ENCODE measurements around the gene NGRN.

DNA sequence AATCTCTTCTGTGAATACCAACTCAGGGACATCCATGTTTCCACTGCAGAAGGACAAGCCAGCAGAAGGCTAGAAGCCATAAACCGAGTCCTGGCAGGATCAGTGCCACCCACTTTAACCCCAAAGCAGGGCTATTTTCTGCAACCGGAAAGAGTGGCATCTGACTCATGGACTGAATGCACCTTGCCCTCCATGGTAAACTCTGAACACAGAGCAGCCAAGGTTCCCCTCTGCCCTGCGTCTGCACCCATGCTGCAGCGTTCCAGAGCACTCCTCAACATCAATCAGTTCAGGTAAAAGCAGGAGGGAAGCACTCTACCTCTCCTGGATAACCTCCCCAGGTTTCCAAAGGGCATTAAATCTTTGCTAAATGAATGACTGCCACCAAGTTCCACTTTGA lies 801 bp upstream of the NGRN start:
- TF ChIP-seq ZNF114 (CRISPR knock-in tag; IDR thresholded peaks at IDR 0.05) (no peak), POLR2AphosphoS5 (IDR thresholded peaks at IDR 0.05; ENCODE audit: low read depth) (no peak), EZH2 (IDR thresholded peaks at IDR 0.05; ENCODE audit: low read depth, unreplicated experiment) (no peak), JUNB (IDR thresholded peaks at IDR 0.05; ENCODE audit: unreplicated experiment) (no peak), EZH2phosphoT487 (IDR thresholded peaks at IDR 0.05; ENCODE audit: unreplicated experiment) (no peak), CREB1 (CRISPR knock-in tag; IDR thresholded peaks at IDR 0.05; ENCODE audit: low read depth) (no peak), NANOG (IDR thresholded peaks at IDR 0.05; ENCODE audit: borderline replicate concordance) (no peak)
- TF ChIP-seq, protein P1, sequence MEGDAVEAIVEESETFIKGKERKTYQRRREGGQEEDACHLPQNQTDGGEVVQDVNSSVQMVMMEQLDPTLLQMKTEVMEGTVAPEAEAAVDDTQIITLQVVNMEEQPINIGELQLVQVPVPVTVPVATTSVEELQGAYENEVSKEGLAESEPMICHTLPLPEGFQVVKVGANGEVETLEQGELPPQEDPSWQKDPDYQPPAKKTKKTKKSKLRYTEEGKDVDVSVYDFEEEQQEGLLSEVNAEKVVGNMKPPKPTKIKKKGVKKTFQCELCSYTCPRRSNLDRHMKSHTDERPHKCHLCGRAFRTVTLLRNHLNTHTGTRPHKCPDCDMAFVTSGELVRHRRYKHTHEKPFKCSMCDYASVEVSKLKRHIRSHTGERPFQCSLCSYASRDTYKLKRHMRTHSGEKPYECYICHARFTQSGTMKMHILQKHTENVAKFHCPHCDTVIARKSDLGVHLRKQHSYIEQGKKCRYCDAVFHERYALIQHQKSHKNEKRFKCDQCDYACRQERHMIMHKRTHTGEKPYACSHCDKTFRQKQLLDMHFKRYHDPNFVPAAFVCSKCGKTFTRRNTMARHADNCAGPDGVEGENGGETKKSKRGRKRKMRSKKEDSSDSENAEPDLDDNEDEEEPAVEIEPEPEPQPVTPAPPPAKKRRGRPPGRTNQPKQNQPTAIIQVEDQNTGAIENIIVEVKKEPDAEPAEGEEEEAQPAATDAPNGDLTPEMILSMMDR (conservative IDR thresholded peaks at IDR 0.05; ENCODE audit: low read depth in 2 of 2): no peak
- TF ChIP-seq, protein P2, sequence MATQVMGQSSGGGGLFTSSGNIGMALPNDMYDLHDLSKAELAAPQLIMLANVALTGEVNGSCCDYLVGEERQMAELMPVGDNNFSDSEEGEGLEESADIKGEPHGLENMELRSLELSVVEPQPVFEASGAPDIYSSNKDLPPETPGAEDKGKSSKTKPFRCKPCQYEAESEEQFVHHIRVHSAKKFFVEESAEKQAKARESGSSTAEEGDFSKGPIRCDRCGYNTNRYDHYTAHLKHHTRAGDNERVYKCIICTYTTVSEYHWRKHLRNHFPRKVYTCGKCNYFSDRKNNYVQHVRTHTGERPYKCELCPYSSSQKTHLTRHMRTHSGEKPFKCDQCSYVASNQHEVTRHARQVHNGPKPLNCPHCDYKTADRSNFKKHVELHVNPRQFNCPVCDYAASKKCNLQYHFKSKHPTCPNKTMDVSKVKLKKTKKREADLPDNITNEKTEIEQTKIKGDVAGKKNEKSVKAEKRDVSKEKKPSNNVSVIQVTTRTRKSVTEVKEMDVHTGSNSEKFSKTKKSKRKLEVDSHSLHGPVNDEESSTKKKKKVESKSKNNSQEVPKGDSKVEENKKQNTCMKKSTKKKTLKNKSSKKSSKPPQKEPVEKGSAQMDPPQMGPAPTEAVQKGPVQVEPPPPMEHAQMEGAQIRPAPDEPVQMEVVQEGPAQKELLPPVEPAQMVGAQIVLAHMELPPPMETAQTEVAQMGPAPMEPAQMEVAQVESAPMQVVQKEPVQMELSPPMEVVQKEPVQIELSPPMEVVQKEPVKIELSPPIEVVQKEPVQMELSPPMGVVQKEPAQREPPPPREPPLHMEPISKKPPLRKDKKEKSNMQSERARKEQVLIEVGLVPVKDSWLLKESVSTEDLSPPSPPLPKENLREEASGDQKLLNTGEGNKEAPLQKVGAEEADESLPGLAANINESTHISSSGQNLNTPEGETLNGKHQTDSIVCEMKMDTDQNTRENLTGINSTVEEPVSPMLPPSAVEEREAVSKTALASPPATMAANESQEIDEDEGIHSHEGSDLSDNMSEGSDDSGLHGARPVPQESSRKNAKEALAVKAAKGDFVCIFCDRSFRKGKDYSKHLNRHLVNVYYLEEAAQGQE (IDR thresholded peaks at IDR 0.05; ENCODE audit: unreplicated experiment): no peak
- TF ChIP-seq, protein P3, sequence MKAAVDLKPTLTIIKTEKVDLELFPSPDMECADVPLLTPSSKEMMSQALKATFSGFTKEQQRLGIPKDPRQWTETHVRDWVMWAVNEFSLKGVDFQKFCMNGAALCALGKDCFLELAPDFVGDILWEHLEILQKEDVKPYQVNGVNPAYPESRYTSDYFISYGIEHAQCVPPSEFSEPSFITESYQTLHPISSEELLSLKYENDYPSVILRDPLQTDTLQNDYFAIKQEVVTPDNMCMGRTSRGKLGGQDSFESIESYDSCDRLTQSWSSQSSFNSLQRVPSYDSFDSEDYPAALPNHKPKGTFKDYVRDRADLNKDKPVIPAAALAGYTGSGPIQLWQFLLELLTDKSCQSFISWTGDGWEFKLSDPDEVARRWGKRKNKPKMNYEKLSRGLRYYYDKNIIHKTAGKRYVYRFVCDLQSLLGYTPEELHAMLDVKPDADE (IDR thresholded peaks at IDR 0.05): no peak
